Pons (tissue), 1 donor: ENCODE data around the gene USP19.

Source experiments
- DNase-seq: peaks from one replicate; pipeline ENCODE4 v3.0.0-alpha.2; 2016; ENCODE audit warnings: low spot score

Gene USP19

DNA sequence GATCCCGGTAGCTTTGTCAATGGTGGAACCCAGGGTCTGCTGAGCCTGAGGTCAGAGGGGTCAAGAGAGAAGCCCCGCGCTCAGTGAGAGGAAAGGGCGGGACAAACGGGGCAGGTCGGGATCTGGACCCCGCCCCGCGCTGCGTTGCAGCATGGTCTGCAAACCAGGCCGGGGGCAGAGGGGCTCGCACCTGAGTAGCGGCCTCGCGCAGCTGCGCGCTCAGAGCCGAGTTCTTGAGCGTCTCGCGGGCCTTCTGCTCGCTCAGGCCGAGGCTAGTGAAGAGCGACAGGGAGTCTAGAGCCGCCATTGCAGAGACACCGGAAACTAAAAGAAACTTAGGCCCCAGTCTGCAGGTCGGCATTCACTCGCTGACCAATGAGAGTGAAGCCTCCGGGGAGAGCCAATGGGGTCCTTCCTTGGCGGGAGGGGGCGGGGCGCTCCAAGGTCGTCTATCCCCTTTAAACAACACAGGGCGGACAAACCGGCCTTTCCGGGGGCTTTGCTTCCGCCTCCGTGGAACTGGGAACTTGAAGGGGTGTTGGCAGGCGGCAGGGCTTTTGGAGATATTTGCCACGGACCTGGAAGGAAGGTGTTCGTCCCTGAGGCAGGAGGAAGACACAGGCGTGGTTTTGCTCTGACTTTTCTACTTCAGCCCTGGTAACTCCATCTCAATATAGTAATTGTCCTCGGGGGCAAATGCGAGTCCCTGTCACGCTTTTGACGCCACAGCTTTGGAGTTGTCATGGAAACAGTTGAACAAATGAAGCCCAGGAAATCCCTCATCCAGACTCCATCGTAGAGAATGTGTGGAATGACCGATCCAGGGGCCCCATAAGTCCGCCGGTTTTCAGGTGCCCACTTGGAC, 16.0 kb downstream of the USP19 start, which contains the start of gene QARS1:
QARS1 (minus strand) TSS at position 331 of the 865 bp plus-strand sequence; CDS start at position 307, 24 bp downstream.
- DNase-seq, result peak; percentile 95

DNA sequence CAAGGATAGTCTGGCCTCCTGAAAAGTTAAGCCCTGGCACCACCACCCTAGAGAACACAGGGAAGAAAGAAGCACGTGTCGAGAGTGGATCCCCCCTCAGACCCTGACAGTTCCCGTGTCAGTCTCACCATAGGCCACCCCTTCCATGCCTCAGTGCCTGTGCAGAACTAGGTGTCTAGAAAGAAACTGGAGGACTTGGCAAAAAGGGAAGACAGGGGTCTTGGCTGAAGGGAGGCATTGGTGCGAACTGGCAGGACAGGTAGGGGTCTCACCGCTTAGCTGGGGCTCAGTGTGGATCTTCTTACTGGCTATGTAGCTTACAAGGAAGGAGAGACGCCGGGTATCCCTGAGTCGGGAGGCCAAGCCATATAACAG, 16.6 kb downstream of the USP19 start:
- no peak for DNase-seq

DNA sequence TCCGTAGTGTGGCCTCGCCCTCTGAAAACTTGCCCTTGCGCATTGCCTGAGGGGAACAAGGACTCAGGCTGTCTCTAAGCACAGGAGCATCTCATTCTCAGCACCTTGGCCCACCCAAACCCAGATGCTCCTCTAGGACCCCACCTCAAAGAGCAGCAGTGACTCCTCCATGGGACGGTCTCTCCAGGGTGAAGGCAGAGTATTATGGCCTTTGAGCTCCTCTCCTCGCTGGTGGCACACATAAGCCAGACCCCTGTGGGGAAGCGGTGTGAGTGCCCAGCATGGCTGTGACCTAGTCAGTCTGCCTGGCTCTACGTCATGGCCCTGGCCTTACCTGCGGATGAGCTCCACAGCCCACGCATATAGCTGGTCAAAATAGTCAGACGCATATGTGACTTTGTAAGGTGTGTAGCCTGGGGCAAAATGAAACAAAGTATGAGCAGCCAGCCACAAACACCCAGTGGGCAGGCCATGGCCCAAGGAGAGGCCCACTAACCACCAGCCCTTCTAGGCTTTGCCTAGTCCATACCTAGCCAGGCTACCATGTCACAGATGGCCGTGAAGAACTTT, 20.5 kb downstream of the USP19 start:
- DNase-seq, result no peak

DNA sequence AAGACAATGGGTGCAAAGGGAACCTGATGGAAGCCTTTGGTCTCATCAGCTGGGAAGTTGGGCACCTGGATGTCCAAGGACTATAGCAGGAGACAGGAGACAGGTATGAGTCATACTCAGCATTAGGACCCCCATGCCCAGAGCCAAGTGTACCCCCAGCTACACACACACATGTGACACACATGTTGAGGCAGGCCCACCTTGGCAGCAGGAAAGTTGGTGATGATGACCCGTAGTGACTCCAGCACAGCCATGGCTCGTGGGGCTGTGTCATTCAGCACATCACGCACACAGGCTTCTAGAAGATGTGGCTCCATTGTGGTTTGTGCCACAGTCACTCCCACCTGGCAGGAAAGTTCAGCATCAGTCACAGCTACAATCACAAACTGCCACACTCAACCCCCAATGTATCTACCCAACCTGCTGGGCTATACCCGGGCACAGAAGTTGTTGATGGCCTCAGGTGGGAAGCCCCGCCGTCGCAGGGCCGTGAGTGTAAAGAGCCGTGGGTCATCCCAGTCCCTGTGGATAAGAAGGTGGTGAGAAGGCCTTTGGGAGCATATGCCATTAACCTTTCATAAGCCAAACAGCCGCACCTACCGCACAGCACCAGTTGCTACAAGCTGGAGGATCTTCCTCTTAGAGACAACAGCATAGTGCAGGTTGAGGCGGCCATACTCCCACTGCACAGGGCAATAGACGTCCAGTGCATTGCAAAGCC, 21.6 kb downstream of the USP19 start:
- DNase-seq, result no peak

DNA sequence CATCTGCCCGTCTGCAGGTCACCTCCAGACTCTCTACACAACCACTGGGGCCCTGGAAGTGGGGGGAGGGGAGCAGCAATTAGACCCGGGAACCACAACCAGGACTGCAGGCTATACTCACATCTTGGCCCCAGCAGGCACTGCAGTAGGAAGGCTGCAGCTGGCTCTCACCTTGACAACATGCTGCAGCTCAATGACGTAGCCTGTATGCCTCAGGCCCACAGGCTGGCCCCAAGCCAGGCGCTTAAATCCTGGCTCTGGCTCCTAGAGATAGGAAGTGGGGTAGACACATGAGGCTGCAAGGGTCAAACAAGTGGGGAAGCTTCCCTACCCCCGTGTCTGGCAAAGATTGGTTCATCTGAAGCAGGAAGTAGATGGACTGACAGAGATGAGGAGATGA, 22.2 kb downstream of the USP19 start:
- no peak for DNase-seq

DNA sequence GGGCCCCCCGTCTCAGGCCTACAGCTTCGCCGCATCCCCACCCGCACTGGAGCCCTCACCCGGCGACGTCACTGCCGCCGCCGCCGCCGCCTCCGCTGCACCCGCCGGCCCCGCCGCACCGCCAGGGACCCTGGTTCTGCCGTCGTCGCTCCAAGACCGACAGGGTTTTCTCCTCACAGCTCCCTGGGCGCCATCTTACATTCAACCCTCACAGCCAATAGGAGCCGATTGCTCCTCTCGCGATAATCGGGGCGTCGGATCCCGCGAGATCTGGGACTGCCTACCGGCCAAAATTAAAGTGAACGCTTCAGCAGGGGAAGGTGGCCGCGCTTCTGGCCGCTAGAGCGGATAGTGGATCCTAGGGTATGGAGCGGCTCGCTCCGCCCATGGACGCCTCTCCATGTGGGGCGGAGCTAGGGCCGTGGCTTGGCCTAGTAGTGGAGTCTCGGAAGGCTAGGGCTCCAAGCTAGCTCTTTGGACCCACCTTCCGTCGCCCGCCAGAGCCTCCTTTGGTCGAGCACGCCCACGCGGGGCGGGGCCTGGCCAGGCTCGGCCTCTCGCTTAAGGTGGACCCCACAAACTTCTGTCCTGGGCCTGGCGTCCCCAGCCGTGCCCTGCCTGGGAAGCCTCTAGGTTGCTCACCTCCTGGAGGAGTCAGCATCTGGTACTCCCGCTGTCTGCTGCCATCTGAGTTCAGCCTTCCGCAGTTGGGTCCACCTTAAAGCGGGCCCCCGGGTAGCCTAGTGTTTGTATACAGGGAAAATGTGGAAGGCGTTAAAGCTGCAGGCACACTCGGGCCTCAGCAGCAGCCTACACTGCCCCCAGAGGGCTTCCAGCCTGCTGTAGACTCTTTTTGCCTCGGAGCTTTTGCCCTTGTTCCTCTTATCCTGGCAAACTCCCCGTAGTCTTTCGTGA, 26.5 kb downstream of the USP19 start, which contains the start of gene QRICH1:
QRICH1 (minus strand) TSS at position 219 of the 915 bp plus-strand sequence. CDS start 17,054 bp downstream, outside the sequence.
- peak; percentile 98 for DNase-seq

DNA sequence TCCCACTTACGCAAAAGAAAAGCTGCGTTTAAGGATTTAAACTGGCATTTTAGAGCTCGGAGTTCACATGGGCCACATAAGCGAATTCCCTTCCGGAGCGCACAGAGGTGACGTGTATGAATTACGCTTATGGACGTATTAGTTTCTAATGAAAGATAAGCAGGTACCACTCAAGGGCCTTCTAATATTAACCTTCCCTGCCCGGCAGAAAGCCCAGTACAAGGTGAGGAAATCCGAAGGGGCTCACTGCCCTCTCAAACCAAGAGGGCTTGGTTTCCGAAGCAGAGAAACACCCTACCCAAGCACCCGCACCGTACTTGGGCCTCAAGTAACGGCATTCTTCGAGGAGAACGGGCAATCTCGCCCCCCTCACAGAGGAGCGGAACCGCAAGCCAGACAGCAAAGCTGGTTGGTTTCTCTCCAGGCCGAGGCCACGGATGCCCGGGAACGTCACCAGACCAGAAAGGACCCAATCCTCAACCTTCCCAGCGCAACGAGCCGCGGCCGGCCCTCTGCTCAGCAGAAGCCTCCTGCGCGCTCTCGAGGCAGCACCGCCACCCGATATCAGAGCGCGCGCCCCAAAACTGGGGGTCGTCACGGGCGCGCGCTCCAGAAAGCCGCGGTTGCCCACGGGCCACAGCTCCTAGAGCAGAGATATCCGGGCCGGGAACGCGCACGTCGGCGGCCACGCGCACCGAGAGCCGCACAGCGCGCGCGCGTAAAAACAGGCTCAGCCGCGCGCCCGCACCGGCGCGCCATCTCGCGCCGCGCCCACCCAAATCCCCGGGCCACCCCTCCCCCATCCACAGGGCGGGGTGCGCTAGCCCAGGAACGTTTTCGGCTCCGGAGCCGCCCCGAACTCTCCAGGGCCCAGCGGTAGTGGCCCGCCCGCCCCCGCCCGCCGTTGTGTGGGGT, 27.4 kb downstream of the USP19 start:
- peak; percentile 45 for DNase-seq

DNA sequence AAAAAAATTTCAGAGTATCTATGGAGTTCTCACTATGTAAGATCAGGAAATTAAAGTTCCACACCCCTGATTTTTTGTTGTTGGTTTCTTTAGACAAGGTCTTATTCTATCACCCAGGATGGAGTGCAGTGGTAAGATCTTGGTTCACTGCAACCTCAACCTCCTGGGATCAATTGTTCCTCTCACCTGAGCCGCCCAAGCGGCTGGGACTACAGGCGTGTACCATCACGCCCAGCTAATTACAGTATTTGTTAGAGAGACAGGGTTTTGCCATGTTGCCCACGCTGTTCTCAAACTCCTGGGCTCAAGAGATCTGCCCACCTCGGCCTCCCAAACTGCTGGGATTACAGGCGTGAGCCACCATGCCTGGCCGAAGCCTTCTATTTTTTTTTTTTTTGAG, 39.2 kb downstream of the USP19 start:
- no peak for DNase-seq

DNA sequence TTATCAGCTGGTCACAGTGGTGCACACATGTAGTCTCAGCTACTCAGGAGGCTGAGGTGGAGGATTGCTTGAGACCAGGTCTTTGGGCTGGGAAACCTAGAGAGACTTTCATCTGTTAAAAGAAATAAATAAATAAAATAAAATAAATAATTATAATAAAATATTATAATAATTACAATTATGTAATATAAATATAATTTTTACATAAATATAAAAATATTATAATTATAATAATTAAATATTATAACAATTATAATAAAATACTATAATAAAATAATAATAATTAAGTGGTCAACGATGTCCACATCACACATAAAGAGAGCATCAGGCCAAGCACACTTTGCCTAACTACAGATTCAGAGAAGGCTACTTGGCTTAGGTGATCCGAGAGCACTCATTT, 41.4 kb downstream of the USP19 start:
- no peak for DNase-seq

DNA sequence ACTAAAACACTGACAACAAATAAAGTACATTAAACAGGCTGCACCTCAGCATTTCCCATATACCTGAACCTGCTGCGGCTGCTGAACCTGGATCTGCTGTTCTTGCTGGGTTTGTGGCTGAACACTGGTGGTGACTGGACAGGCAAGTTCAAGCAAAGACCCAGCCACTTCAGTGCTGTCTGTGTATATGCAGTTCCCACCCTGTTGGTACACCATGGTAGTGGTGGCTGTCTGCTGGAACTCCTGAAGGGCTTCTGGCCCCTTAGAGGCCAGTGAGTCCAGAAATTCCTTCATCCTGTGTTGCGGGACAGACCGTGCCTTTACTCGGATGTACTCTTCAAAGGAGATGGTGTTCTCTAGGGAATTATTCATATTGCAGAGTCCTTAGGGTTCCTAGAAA, 44.0 kb downstream of the USP19 start:
- DNase-seq, result no peak

DNA sequence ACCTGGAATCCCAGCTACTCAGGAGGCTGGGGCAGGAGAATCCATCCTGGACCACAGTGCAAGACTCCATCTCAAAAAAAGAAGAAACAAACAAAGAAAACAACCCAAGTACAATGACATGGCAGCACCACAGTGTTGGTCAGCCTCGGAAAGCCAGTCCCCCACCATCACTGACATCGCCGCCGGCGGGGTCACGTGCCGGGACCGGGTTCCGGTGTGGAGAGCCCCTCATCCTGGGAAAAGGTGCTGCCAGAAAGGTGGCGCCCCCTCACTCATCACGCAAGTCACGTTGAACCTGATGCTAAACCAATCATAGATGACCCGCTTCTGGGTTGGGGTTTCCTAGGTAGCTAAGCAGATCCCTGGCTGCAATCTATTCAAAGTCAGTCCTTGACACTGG, 44.5 kb downstream of the USP19 start:
- no peak for DNase-seq
